Lower leg skin (tissue), 3 donors: ENCODE data around the gene INO80E.

Experiments
- CTCF ChIP-seq, 3 donors: fragments of 450-650 bp; IDR thresholded peaks; one replicate each; pipeline ENCODE4 v1.5.1; 2016; ENCODE audit warnings: antibody characterized with exemption in 3 of 3, mild to moderate bottlenecking in 3 of 3, moderate library complexity in 2 of 3
- POLR2A ChIP-seq, 2 donors: fragments of 450-650 bp; IDR thresholded peaks; one replicate each; pipeline ENCODE4 v1.6.1; 2016 to 2017; ENCODE audit warnings: antibody characterized with exemption in 2 of 2, mild to moderate bottlenecking in 1 of 2, moderate library complexity in 1 of 2

- TF ChIP-seq POLR2A (IDR thresholded peaks at IDR 0.05), result no peak
- no peak for TF ChIP-seq CTCF (IDR thresholded peaks at IDR 0.05)
Observed at GRCh38 chr16:30054959-30055553, 59.0 kb downstream of the INO80E start.
